Loucy (cell line): ENCODE measurements around the gene OLFM1.

Experiments
- H2AFZ ChIP-seq: fragments of 200-600 bp; sonication (generic); 2 replicates; pipeline ENCODE4 v1.6.0; 2016; ENCODE audit warnings: antibody characterized with exemption, mild to moderate bottlenecking, low read length, moderate library complexity
- H3F3A ChIP-seq: fragments of 200-600 bp; 2 replicates; pipeline ENCODE4 v1.6.0; 2016; ENCODE audit warnings: antibody characterized with exemption, low read depth, mild to moderate bottlenecking
- H3K27me3 ChIP-seq: fragments of 200-600 bp; sonication (generic); 2 replicates; pipeline ENCODE4 v1.6.1; 2014; ENCODE audit warnings: low read length, mild to moderate bottlenecking; ENCODE audit not compliant: insufficient read depth, poor library complexity, severe bottlenecking
- H3K36me3 ChIP-seq: fragments of 200-600 bp; sonication (generic); 2 replicates; pipeline ENCODE4 v1.6.1; 2016; ENCODE audit warnings: low read length; ENCODE audit not compliant: insufficient read depth
- H3K4me1 ChIP-seq: fragments of 200-600 bp; sonication (generic); 2 replicates; pipeline ENCODE4 v1.5.1; 2014; ENCODE audit warnings: low read length, mild to moderate bottlenecking; ENCODE audit not compliant: insufficient read depth, poor library complexity, severe bottlenecking
- H3K4me2 ChIP-seq: fragments of 200-600 bp; sonication (generic); 2 replicates; pipeline ENCODE4 v1.6.0; 2014; ENCODE audit warnings: antibody characterized with exemption, low read length, low read depth, mild to moderate bottlenecking; ENCODE audit not compliant: poor library complexity, severe bottlenecking
- H3K4me3 ChIP-seq: fragments of 200-600 bp; sonication (generic); 2 replicates; pipeline ENCODE4 v1.5.1; 2014; ENCODE audit warnings: low read length, mild to moderate bottlenecking, mixed read lengths; ENCODE audit not compliant: poor library complexity, severe bottlenecking
- H3K79me2 ChIP-seq: fragments of 200-600 bp; sonication (generic); 2 replicates; pipeline ENCODE4 v1.6.1; 2014; ENCODE audit warnings: low read length; ENCODE audit not compliant: insufficient read depth
- H3K9ac ChIP-seq: fragments of 200-600 bp; sonication (generic); 2 replicates; pipeline ENCODE4 v1.6.0; 2014; ENCODE audit warnings: mild to moderate bottlenecking, low read depth, low read length, moderate library complexity; ENCODE audit not compliant: poor library complexity, severe bottlenecking
- H3K9me2 ChIP-seq: fragments of 200-600 bp; sonication (generic); replicated peaks from 2 replicates; pipeline ENCODE4 v1.6.1; 2016; ENCODE audit warnings: low read depth, low read length, mixed read lengths
- H3K9me3 ChIP-seq: fragments of 200-600 bp; sonication (generic); 2 replicates; pipeline ENCODE4 v1.6.1; 2014; ENCODE audit warnings: mild to moderate bottlenecking, antibody characterized with exemption, low read length, low read depth; ENCODE audit not compliant: insufficient read depth
- H4K20me1 ChIP-seq: fragments of 200-600 bp; sonication (generic); 2 replicates; pipeline ENCODE4 v1.6.0; 2014; ENCODE audit warnings: antibody characterized with exemption, low read length, mild to moderate bottlenecking; ENCODE audit not compliant: insufficient read depth, poor library complexity, severe bottlenecking
- CTCF ChIP-seq: fragments of 200-600 bp; sonication (generic); conservative IDR thresholded peaks from 2 replicates; pipeline ENCODE4 v1.5.1; 2014; ENCODE audit warnings: mild to moderate bottlenecking, antibody characterized with exemption, low read length
- EZH2phosphoT487 ChIP-seq: fragments of 200-600 bp; IDR thresholded peaks from 2 replicates; pipeline ENCODE4 v1.6.1; 2018; ENCODE audit warnings: antibody characterized with exemption, mild to moderate bottlenecking, moderate library complexity, borderline replicate concordance

Gene OLFM1

DNA sequence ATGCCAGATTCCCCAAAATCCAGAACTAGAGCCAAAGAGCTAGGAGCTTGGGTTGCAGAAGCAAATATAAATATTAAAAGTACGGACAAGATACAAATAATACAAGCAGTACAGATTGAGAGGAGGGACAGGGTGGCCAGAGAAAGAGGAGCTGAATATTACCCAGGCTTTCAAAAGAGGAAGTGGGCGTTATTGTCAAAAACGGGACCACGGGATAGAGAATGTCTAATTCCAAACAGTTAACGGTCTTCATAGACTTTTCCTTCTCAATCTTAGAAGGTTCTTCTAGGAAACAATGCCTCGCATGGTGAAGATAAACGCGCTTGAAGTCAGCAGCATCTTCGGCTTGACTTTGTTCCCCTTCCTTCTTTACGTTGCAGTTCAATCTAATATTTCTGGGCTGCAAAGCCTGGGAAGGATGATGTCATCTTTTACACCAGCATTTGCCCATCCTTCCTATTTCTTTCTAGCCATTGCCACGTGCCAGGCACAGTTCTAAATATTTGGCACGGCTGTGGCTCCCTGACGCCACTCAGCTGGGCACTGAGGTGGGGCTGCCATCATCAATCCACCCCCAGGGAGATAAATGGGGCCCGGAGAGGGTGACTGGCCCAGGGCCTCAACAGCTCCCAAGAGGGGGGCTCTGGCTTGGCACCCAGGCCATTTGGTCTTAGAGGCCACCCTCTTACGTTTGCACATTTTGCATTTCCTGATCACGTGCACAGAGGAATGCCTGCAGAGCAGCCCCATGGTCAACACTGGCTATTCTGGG lies 16.3 kb upstream of the OLFM1 start:
- TF ChIP-seq EZH2phosphoT487 = no peak
- TF ChIP-seq CTCF = no peak
- Histone ChIP-seq H4K20me1 (no peaks in the 10 kb centered on the region), H3K79me2 (no peaks in the 10 kb centered on the region), H2AFZ (no peak overlapping the region), H3F3A (no peaks in the 10 kb centered on the region), H3K27me3 (no peaks in the 10 kb centered on the region), H3K9ac (no peak overlapping the region), H3K4me1 (no peaks in the 10 kb centered on the region), H3K4me3 (no peak overlapping the region), H3K4me2 (no peak overlapping the region), H3K9me3 (no peaks in the 10 kb centered on the region), H3K36me3 (no peaks in the 10 kb centered on the region), H3K9me2 (no peaks in the 10 kb centered on the region)

DNA sequence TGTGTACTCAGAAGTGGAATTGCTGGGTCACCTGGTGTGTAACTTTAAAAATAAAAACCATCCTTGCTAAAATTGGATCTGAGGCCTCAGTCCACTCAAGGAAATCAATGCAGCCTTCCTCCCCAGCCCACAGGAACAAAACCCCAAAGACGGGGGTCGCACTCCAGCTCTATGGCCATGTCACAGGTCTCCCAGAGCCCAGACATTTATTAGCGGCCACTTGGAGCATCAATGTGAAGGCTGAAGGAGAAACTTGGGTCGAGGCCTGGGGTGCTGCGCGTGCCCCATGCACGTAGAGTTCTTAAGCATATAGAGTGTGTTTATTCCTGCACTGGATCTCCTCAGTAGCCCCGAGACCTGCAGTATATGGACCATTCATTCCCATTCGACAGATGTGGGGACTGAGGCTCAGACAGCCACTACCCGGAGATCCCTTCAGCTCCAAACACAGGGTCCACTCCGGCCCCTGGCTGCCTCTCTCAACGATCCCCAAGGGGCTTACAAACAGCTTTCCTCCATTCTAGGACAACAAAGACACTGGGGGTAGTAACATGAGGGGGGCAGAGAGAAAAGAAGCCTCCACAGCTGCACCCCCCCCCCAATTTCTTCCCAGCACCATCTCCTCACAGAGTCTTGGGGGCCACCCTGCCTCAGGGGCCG lies 14.3 kb upstream of the OLFM1 start:
- H3K79me2 ChIP-seq = no peaks in the 10 kb centered on the region
- H3K9ac ChIP-seq = no peak overlapping the region

GRCh38 chr9:135073741-135074305 lies 13.6 kb upstream of the OLFM1 start:
- H3K4me2 ChIP-seq = no peak overlapping the region
- H3K9me2 ChIP-seq = no peaks in the 10 kb centered on the region
- no peaks in the 10 kb centered on the region for H3K27me3 ChIP-seq
- H3K79me2 ChIP-seq = no peaks in the 10 kb centered on the region
- H3F3A ChIP-seq = no peaks in the 10 kb centered on the region
- no peak overlapping the region for H3K9ac ChIP-seq
- no peak overlapping the region for H3K4me3 ChIP-seq
- TF ChIP-seq CTCF (no peak), EZH2phosphoT487 (no peak)
- H2AFZ ChIP-seq = no peak overlapping the region
- H3K36me3 ChIP-seq = no peaks in the 10 kb centered on the region
- no peaks in the 10 kb centered on the region for H3K9me3 ChIP-seq
- H3K4me1 ChIP-seq = no peaks in the 10 kb centered on the region
- no peaks in the 10 kb centered on the region for H4K20me1 ChIP-seq

More for the DNA sequence above, 14.3 kb upstream of the OLFM1 start:
- H3K9me3 ChIP-seq = no peaks in the 10 kb centered on the region
- no peaks in the 10 kb centered on the region for H3K4me1 ChIP-seq
- H3K27me3 ChIP-seq = no peaks in the 10 kb centered on the region
- H3K36me3 ChIP-seq = no peaks in the 10 kb centered on the region
- H3K4me2 ChIP-seq = no peak overlapping the region
- TF ChIP-seq EZH2phosphoT487 (no peak), CTCF (no peak)
- no peak overlapping the region for H3K4me3 ChIP-seq
- H3F3A ChIP-seq = no peaks in the 10 kb centered on the region
- no peaks in the 10 kb centered on the region for H3K9me2 ChIP-seq
- no peak overlapping the region for H2AFZ ChIP-seq
- no peaks in the 10 kb centered on the region for H4K20me1 ChIP-seq
